Smooth muscle cell (in vitro differentiated cells): Measurements from ENCODE around the gene FOXP4. TPM values are rescaled to one million over a fixed set of nuclear protein-coding genes. Genes with fewer than 3 reads are reported as not detected.

Experiments
- DNase-seq: peaks from one replicate; lab custom pipeline; 2025; ENCODE audit not compliant: unreplicated experiment; lab: John Stamatoyannopoulos, UW
- H2AFZ ChIP-seq: fragments of 200-600 bp; sonication (generic); 2 replicates; pipeline ENCODE4 v1.6.0; 2016; ENCODE audit warnings: antibody characterized with exemption, low read depth, mild to moderate bottlenecking
- H3F3A ChIP-seq: fragments of 200-600 bp; sonication (generic); 2 replicates; pipeline ENCODE4 v1.6.0; 2017; ENCODE audit warnings: antibody characterized with exemption, low read depth
- H3K27ac ChIP-seq: fragments of 200-600 bp; sonication (generic); 2 replicates; pipeline ENCODE4 v1.5.1; 2016; ENCODE audit warnings: low read depth, mild to moderate bottlenecking
- H3K27me3 ChIP-seq: fragments of 200-600 bp; sonication (generic); 2 replicates; pipeline ENCODE4 v1.6.1; 2016; ENCODE audit warnings: low read depth, mild to moderate bottlenecking
- H3K36me3 ChIP-seq: fragments of 200-600 bp; sonication (generic); 2 replicates; pipeline ENCODE4 v1.5.1; 2016; ENCODE audit warnings: low read depth
- H3K4me1 ChIP-seq: fragments of 200-600 bp; sonication (generic); 2 replicates; pipeline ENCODE4 v1.5.1; 2016; ENCODE audit warnings: low read depth
- H3K4me2 ChIP-seq: fragments of 200-600 bp; sonication (generic); 2 replicates; pipeline ENCODE4 v1.6.0; 2016; ENCODE audit warnings: mild to moderate bottlenecking
- H3K4me3 ChIP-seq: fragments of 200-600 bp; sonication (generic); 2 replicates; pipeline ENCODE4 v1.5.1; 2016; ENCODE audit warnings: mild to moderate bottlenecking
- H3K79me2 ChIP-seq: fragments of 200-600 bp; sonication (generic); 2 replicates; pipeline ENCODE4 v1.6.0; 2016; ENCODE audit warnings: low read depth, mild to moderate bottlenecking
- H3K9ac ChIP-seq: fragments of 200-600 bp; sonication (generic); 2 replicates; pipeline ENCODE4 v1.6.0; 2016; ENCODE audit warnings: low read depth
- H3K9me3 ChIP-seq: fragments of 200-600 bp; sonication (generic); replicated peaks from 2 replicates; pipeline ENCODE4 v1.5.1; 2016; ENCODE audit warnings: low read depth
- H4K20me1 ChIP-seq: fragments of 200-600 bp; sonication (generic); 2 replicates; pipeline ENCODE4 v1.6.0; 2016; ENCODE audit warnings: low read depth
- CTCF ChIP-seq: fragments of 200-600 bp; sonication (generic); IDR thresholded peaks from 2 replicates; pipeline ENCODE4 v1.5.1; 2017; ENCODE audit warnings: borderline replicate concordance, mild to moderate bottlenecking, antibody characterized with exemption; ENCODE audit not compliant: insufficient read depth, poor library complexity, severe bottlenecking
- WGBS: methylation state at CpG from one replicate; pipeline ENCODE4 v1.1.7; 2016; ENCODE audit warnings: low lambda C conversion rate; 5-methylcytosine and 5-hydroxymethylcytosine counted together
- polyA plus RNA-seq: library from polyadenylated mRNA; unstranded; fragments of >200 nt; fragmentation: Nextera tagmentation; extraction: Ambion mirVana; gene quantifications from 2 replicates; pipeline ENCODE4 v1.2.1, GENCODE V29; 2016
- total RNA-seq: library from RNA; depleted of rRNA; stranded (reverse); fragments of >200 nt; gene quantifications from 2 replicates; pipeline ENCODE4 v1.2.3, GENCODE V29; 2014

The FOXP4 gene
- total and polyA plus RNA-seq, 2 experiments from 2014 or later: 5.3 to 31.9 TPM

DNA sequence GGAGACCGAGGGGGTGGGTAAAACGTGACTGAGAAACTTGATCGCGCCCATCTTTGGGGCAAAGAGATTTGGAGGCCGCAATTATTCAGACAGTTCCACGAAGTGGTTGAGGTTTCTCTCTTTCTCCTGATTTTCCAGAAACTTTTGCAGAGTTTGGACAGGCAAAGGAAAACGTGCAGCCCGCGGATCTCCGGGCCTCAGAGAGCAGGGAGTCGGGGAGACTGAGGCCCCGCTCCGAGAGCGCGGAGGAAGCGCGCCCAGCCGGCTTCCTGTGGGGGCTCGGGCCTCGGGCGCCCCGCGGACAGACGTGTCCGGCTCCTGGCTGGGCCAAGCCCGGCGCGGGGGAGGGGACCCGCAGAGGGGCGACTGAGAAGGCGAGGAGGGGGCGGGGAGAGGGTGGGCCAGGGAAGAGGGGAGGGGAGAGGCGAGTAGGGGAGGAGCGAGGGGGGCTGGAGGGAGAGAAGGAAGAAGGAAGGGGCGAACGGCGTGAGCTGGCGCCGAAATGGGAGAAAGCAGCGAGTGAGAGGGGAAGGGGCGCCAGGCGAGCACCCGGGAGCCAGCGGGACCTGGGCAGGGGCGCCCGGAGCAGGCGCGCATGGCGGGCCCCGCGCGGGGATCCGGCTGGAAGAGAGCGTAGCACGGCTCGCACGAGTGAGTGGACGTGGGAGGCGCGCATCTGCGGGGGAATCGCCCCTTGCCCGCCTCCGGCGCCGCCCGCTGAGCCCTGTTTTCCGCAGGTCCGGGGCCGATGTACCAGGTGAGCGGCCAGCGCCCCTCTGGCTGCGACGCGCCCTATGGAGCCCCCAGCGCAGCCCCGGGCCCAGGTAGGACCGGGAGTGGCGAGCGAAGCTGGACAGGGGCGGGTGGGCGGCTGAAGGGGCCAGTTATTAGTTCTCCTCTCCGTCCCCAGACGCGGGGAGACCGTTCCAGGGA, 92.1 kb downstream of the FOXP4 start, which contains the start of gene MDFI:
TSS of gene MDFI (plus strand) at position 467 of the 933 bp plus-strand sequence. CDS start at position 749, 282 bp downstream.
- WGBS: under 1% methylated on average over 43 of the region's 86 CpGs
- Histone ChIP-seq H3K4me1 (peaks cover 44% of the 10 kb centered on the region), H3K9me3 (no peaks in the 10 kb centered on the region), H3K9ac (peak within 1 kb of the TSS; percentile 78), H3K79me2 (peaks cover 60% of the 10 kb centered on the region), H3K4me3 (peak within 1 kb of the TSS; percentile 79), H3K27me3 (no peaks in the 10 kb centered on the region), H3K27ac (peak within 1 kb of the TSS; percentile 85), H3K36me3 (no peaks in the 10 kb centered on the region), H3F3A (peaks cover 41% of the 10 kb centered on the region), H3K4me2 (peak within 1 kb of the TSS; percentile 96), H2AFZ (peak within 1 kb of the TSS; percentile 72), H4K20me1 (peaks cover 42% of the 10 kb centered on the region)
- no peak for DNase-seq
- TF ChIP-seq CTCF: no peak

GRCh38 chr6:41638935-41639808, 93.0 kb downstream of the FOXP4 start:
- DNase-seq: peak; percentile 47
- Histone ChIP-seq H3K79me2 (peaks cover 60% of the 10 kb centered on the region), H3K4me1 (peaks cover 53% of the 10 kb centered on the region), H3K36me3 (no peaks in the 10 kb centered on the region), H2AFZ (no peak overlapping the region), H3K4me3 (peak overlapping the region; percentile 79), H3K4me2 (peak overlapping the region; percentile 96), H3K9ac (peak overlapping the region; percentile 78), H3F3A (peaks cover 42% of the 10 kb centered on the region), H3K27me3 (no peaks in the 10 kb centered on the region), H3K9me3 (no peaks in the 10 kb centered on the region), H3K27ac (peak overlapping the region; percentile 85), H4K20me1 (peaks cover 51% of the 10 kb centered on the region)
- TF ChIP-seq CTCF: no peak
- WGBS: 5% methylated on average over 36 of the region's 40 CpGs

GRCh38 chr6:41639809-41640371, 93.7 kb downstream of the FOXP4 start:
- Histone ChIP-seq H3F3A (peaks cover 42% of the 10 kb centered on the region), H3K4me3 (peak overlapping the region; percentile 79), H2AFZ (no peak overlapping the region), H4K20me1 (peaks cover 58% of the 10 kb centered on the region), H3K4me1 (peaks cover 56% of the 10 kb centered on the region), H3K79me2 (peaks cover 60% of the 10 kb centered on the region), H3K9me3 (no peaks in the 10 kb centered on the region), H3K36me3 (no peaks in the 10 kb centered on the region), H3K27me3 (no peaks in the 10 kb centered on the region), H3K9ac (peak overlapping the region; percentile 13), H3K27ac (peak overlapping the region; percentile 85), H3K4me2 (peak overlapping the region; percentile 96)
- no peak for TF ChIP-seq CTCF
- 13% methylated on average over 8 of the region's 8 CpGs for WGBS
- DNase-seq: no peak
